ENCODE results near the gene BAIAP3. TPM values are rescaled to one million over a fixed set of nuclear protein-coding genes. Genes with fewer than 3 reads are reported as not detected.

BAIAP3 gene
- total and polyA plus RNA-seq, 10 of the 15 experiments (the other 5 are each of a cell fraction or from before 2014, with no cell fraction given), result 0.03 to 0.56 (median 0.17) TPM; not detected in 3

GRCh38 chr16:1342526-1343427 lies 9.3 kb downstream of the BAIAP3 start (continued):
- TF ChIP-seq DPF2 (IDR thresholded peaks at IDR 0.05) (peak; percentile 71), MXI1 (IDR thresholded peaks at IDR 0.05; ENCODE audit: low read depth, low read length) (no peak), MLLT1 (IDR thresholded peaks at IDR 0.05) (peak; percentile 24; the same call in 1 of the 2 replicates), BCL3 (IDR thresholded peaks at IDR 0.05; ENCODE audit: borderline replicate concordance, insufficient read depth, low read depth, low read length, poor library complexity, severe bottlenecking) (no peak), CREB1 (IDR thresholded peaks at IDR 0.05; ENCODE audit: low read depth) (peak; percentile 71; the same call in 1 of the 2 replicates), MYC (IDR thresholded peaks at IDR 0.05; ENCODE audit: insufficient read depth, insufficient read length, insufficient replicate concordance, low read length, severe bottlenecking) (no peak), NR2C1 (IDR thresholded peaks at IDR 0.05) (no peak), POLR2A (IDR thresholded peaks at IDR 0.05; ENCODE audit: low read depth, low read length) (peak; percentile 48; the same call in 1 of the 2 replicates), MAX (IDR thresholded peaks at IDR 0.05; ENCODE audit: low read depth, low read length) (no peak), CEBPZ (IDR thresholded peaks at IDR 0.05; ENCODE audit: low read depth, low read length) (no peak), EED (IDR thresholded peaks at IDR 0.05; ENCODE audit: low read depth) (peak; percentile 40; the same call in 1 of the 2 replicates)
